ENCODE results near the gene MARK3. TPM values are rescaled to one million over a fixed set of nuclear protein-coding genes. Genes with fewer than 3 reads are reported as not detected.

MARK3 gene
- total RNA-seq, 5 donors from 2014 or later (not counting 1 experiment from before 2014, with no cell fraction given): 94.7 to 128 (median 107) TPM

GRCh38 chr14:103483600-103483999 is 98.4 kb downstream of the MARK3 start:
- Mint-ChIP-seq H3K9me3 (no peaks in the 10 kb centered on the region), H3K4me3 (no peak overlapping the region), H3K4me1 (peaks cover 16 to 17% (median 17%) of the 10 kb centered on the region in 3 donors), H3K27ac (no peak overlapping the region), H3K36me3 (peaks cover 31% of the 10 kb centered on the region), H3K27me3 (no peaks in the 10 kb centered on the region)
- DNase-seq: no peak
- WGBS (ENCODE audit: insufficient coverage): 79% methylated on average over 3 of the region's 5 CpGs
- ChIA-PET CTCF (interaction anchor here in 1 of 2 donors (0.5 kb wide), 1 partner anchor 25 kb away, joined by 3 read pairs; no protein-coding TSS in a partner anchor), POLR2A (interaction anchor here in 1 of 2 donors (0.5 kb wide), 1 partner anchor 19 kb away, joined by 6 read pairs; no protein-coding TSS in a partner anchor)
- no peak overlapping the region for H3K27ac ChIP-seq (ENCODE audit: low read length)
- H3K4me1 ChIP-seq (ENCODE audit: control insufficient read depth in 1 of 2, extremely low read depth in 1 of 2, insufficient read depth in 2 of 2, low read length in 2 of 2): peaks cover 5 to 8% of the 10 kb centered on the region in 2 experiments
- H3K4me3 ChIP-seq (ENCODE audit: control insufficient read depth in 1 of 2, extremely low read depth in 1 of 2, low read length in 1 of 2): no peak overlapping the region
- peaks cover 3 to 42% of the 10 kb centered on the region in 2 donors for H3K36me3 ChIP-seq (ENCODE audit: control insufficient read depth in 2 of 2, extremely low read depth in 1 of 2, insufficient read depth in 1 of 2, low read length in 1 of 2)
- H3K9me3 ChIP-seq: no peaks in the 10 kb centered on the region
- no peaks in the 10 kb centered on the region for H3K27me3 ChIP-seq (replicated peaks in 1 of 2; ENCODE audit: control insufficient read depth in 2 of 2, extremely low read depth in 1 of 2, insufficient read depth in 2 of 2, low read length in 1 of 2)
- ATAC-seq (replicated peaks in 1 of 4): no peak

GRCh38 chr14:103485504-103485903 is 100.3 kb downstream of the MARK3 start:
- Mint-ChIP-seq H3K9me3 (no peaks in the 10 kb centered on the region), H3K4me1 (peaks cover 7 to 8% (median 7%) of the 10 kb centered on the region in 3 donors), H3K27me3 (no peaks in the 10 kb centered on the region), H3K36me3 (peaks cover 38% of the 10 kb centered on the region), H3K27ac (no peak overlapping the region), H3K4me3 (no peak overlapping the region)
- CTCF ChIA-PET: no interaction called here
- Histone ChIP-seq H3K27me3 (replicated peaks in 1 of 2; ENCODE audit: control insufficient read depth in 2 of 2, extremely low read depth in 1 of 2, insufficient read depth in 2 of 2, low read length in 1 of 2) (no peaks in the 10 kb centered on the region), H3K4me1 (ENCODE audit: control insufficient read depth in 1 of 2, extremely low read depth in 1 of 2, insufficient read depth in 2 of 2, low read length in 2 of 2) (peaks cover 0 to 5% of the 10 kb centered on the region in 2 experiments), H3K27ac (ENCODE audit: low read length) (no peak overlapping the region), H3K9me3 (no peaks in the 10 kb centered on the region), H3K4me3 (ENCODE audit: control insufficient read depth in 1 of 2, extremely low read depth in 1 of 2, low read length in 1 of 2) (no peak overlapping the region), H3K36me3 (ENCODE audit: control insufficient read depth in 2 of 2, extremely low read depth in 1 of 2, insufficient read depth in 1 of 2, low read length in 1 of 2) (peaks cover 3 to 45% of the 10 kb centered on the region in 2 donors)
- no peak for ATAC-seq (replicated peaks in 1 of 4)
- DNase-seq: no peak
- POLR2A ChIA-PET: no interaction called here
- WGBS (ENCODE audit: insufficient coverage): no CpG with 5 or more reads among the region's 2 CpGs

- Mint-ChIP-seq H3K36me3 (peaks cover 35% of the 10 kb centered on the region), H3K4me3 (no peak overlapping the region), H3K27ac (no peak overlapping the region), H3K4me1 (no peaks in the 10 kb centered on the region), H3K27me3 (no peaks in the 10 kb centered on the region), H3K9me3 (no peaks in the 10 kb centered on the region)
- Histone ChIP-seq H3K36me3 (ENCODE audit: control insufficient read depth in 2 of 2, extremely low read depth in 1 of 2, insufficient read depth in 1 of 2, low read length in 1 of 2) (peaks cover 3 to 57% of the 10 kb centered on the region in 2 donors), H3K4me1 (ENCODE audit: control insufficient read depth in 1 of 2, extremely low read depth in 1 of 2, insufficient read depth in 2 of 2, low read length in 2 of 2) (no peaks in the 10 kb centered on the region), H3K27ac (ENCODE audit: low read length) (no peak overlapping the region), H3K4me3 (ENCODE audit: control insufficient read depth in 1 of 2, extremely low read depth in 1 of 2, low read length in 1 of 2) (no peak overlapping the region), H3K27me3 (replicated peaks in 1 of 2; ENCODE audit: control insufficient read depth in 2 of 2, extremely low read depth in 1 of 2, insufficient read depth in 2 of 2, low read length in 1 of 2) (no peaks in the 10 kb centered on the region), H3K9me3 (no peaks in the 10 kb centered on the region)
- ATAC-seq (replicated peaks in 1 of 4) (no peak), DNase-seq (no peak)
- 100% methylated on average over 3 of the region's 6 CpGs for WGBS (ENCODE audit: insufficient coverage)
- ChIA-PET CTCF (no interaction called here), POLR2A (no interaction called here)
Measured at GRCh38 chr14:103488071-103488470, 102.9 kb downstream of the MARK3 start.

- WGBS (ENCODE audit: insufficient coverage): 100% methylated on average over 1 of the region's 2 CpGs
- ATAC-seq (replicated peaks in 1 of 4) (no peak), DNase-seq (no peak)
- H3K27me3 ChIP-seq (replicated peaks in 1 of 2; ENCODE audit: control insufficient read depth in 2 of 2, extremely low read depth in 1 of 2, insufficient read depth in 2 of 2, low read length in 1 of 2): no peaks in the 10 kb centered on the region
- no peak overlapping the region for H3K27ac ChIP-seq (ENCODE audit: low read length)
- no peaks in the 10 kb centered on the region for H3K27me3 Mint-ChIP-seq
- H3K9me3 Mint-ChIP-seq: no peaks in the 10 kb centered on the region
- H3K4me1 Mint-ChIP-seq: no peaks in the 10 kb centered on the region
- H3K4me3 Mint-ChIP-seq: no peak overlapping the region
- no peak overlapping the region for H3K27ac Mint-ChIP-seq
- no peaks in the 10 kb centered on the region for H3K9me3 ChIP-seq
- peaks cover 9 to 53% of the 10 kb centered on the region in 2 donors for H3K36me3 ChIP-seq (ENCODE audit: control insufficient read depth in 2 of 2, extremely low read depth in 1 of 2, insufficient read depth in 1 of 2, low read length in 1 of 2)
- CTCF ChIA-PET: no interaction called here
- H3K4me1 ChIP-seq (ENCODE audit: control insufficient read depth in 1 of 2, extremely low read depth in 1 of 2, insufficient read depth in 2 of 2, low read length in 2 of 2): no peaks in the 10 kb centered on the region
- peaks cover 30% of the 10 kb centered on the region for H3K36me3 Mint-ChIP-seq
- no peak overlapping the region for H3K4me3 ChIP-seq (ENCODE audit: control insufficient read depth in 1 of 2, extremely low read depth in 1 of 2, low read length in 1 of 2)
- POLR2A ChIA-PET: no interaction called here
Measured at GRCh38 chr14:103488960-103489359, 103.7 kb downstream of the MARK3 start.

GRCh38 chr14:103489621-103490020 is 104.4 kb downstream of the MARK3 start:
- Histone ChIP-seq H3K36me3 (ENCODE audit: control insufficient read depth in 2 of 2, extremely low read depth in 1 of 2, insufficient read depth in 1 of 2, low read length in 1 of 2) (peaks cover 9 to 53% of the 10 kb centered on the region in 2 donors), H3K9me3 (no peaks in the 10 kb centered on the region), H3K4me1 (ENCODE audit: control insufficient read depth in 1 of 2, extremely low read depth in 1 of 2, insufficient read depth in 2 of 2, low read length in 2 of 2) (no peaks in the 10 kb centered on the region), H3K27me3 (replicated peaks in 1 of 2; ENCODE audit: control insufficient read depth in 2 of 2, extremely low read depth in 1 of 2, insufficient read depth in 2 of 2, low read length in 1 of 2) (no peaks in the 10 kb centered on the region), H3K4me3 (ENCODE audit: control insufficient read depth in 1 of 2, extremely low read depth in 1 of 2, low read length in 1 of 2) (no peak overlapping the region), H3K27ac (ENCODE audit: low read length) (no peak overlapping the region)
- POLR2A ChIA-PET: no interaction called here
- no peak for DNase-seq
- Mint-ChIP-seq H3K27me3 (no peaks in the 10 kb centered on the region), H3K36me3 (peaks cover 30% of the 10 kb centered on the region), H3K9me3 (no peaks in the 10 kb centered on the region), H3K27ac (peak overlapping the region; percentile 8 to 24), H3K4me3 (no peak overlapping the region), H3K4me1 (no peaks in the 10 kb centered on the region)
- ATAC-seq (replicated peaks in 1 of 4): no peak
- no CpG with 5 or more reads among the region's 2 CpGs for WGBS (ENCODE audit: insufficient coverage)
- CTCF ChIA-PET: no interaction called here

- no peaks in the 10 kb centered on the region for H3K4me1 Mint-ChIP-seq
- H3K4me3 Mint-ChIP-seq: no peak overlapping the region
- Histone ChIP-seq H3K27ac (ENCODE audit: low read length) (no peak overlapping the region), H3K4me3 (ENCODE audit: control insufficient read depth in 1 of 2, extremely low read depth in 1 of 2, low read length in 1 of 2) (no peak overlapping the region), H3K36me3 (ENCODE audit: control insufficient read depth in 2 of 2, extremely low read depth in 1 of 2, insufficient read depth in 1 of 2, low read length in 1 of 2) (peaks cover 12 to 63% of the 10 kb centered on the region in 2 donors), H3K4me1 (ENCODE audit: control insufficient read depth in 1 of 2, extremely low read depth in 1 of 2, insufficient read depth in 2 of 2, low read length in 2 of 2) (no peaks in the 10 kb centered on the region), H3K27me3 (replicated peaks in 1 of 2; ENCODE audit: control insufficient read depth in 2 of 2, extremely low read depth in 1 of 2, insufficient read depth in 2 of 2, low read length in 1 of 2) (no peaks in the 10 kb centered on the region), H3K9me3 (no peaks in the 10 kb centered on the region)
- ATAC-seq (replicated peaks in 1 of 4) (no peak), DNase-seq (no peak)
- no peaks in the 10 kb centered on the region for H3K9me3 Mint-ChIP-seq
- H3K36me3 Mint-ChIP-seq: peaks cover 30% of the 10 kb centered on the region
- ChIA-PET CTCF (no interaction called here), POLR2A (no interaction called here)
- 83% methylated on average over 1 of the region's 10 CpGs for WGBS (ENCODE audit: insufficient coverage)
- no peaks in the 10 kb centered on the region for H3K27me3 Mint-ChIP-seq
- no peak overlapping the region for H3K27ac Mint-ChIP-seq
Measured at GRCh38 chr14:103491691-103492090, 106.5 kb downstream of the MARK3 start.
